VCaP (cell line): Measurements from ENCODE around the gene POLR2E.

Source experiments
- H3K27ac ChIP-seq: fragments of 450-650 bp; 2 replicates; pipeline ENCODE4 v1.5.1; 2017
- CTCF ChIP-seq: fragments of 450-650 bp; conservative IDR thresholded peaks from 2 replicates; pipeline ENCODE4 v1.5.1; 2017; ENCODE audit warnings: mild to moderate bottlenecking, moderate library complexity

Gene POLR2E

GRCh38 chr19:1110809-1111640, 15.8 kb upstream of the POLR2E start:
- TF ChIP-seq CTCF: no peak
- peak overlapping the region; percentile 79 for H3K27ac ChIP-seq

GRCh38 chr19:1109697-1110671, 14.8 kb upstream of the POLR2E start:
- H3K27ac ChIP-seq: no peak overlapping the region; the same call in 1 of the 2 replicates
- no peak for TF ChIP-seq CTCF

- no peak overlapping the region for H3K27ac ChIP-seq
- no peak for TF ChIP-seq CTCF
Measured at GRCh38 chr19:1109032-1109551, 13.9 kb upstream of the POLR2E start.

- TF ChIP-seq CTCF: no peak
- H3K27ac ChIP-seq: no peak overlapping the region
Measured at GRCh38 chr19:1108291-1109031, 13.3 kb upstream of the POLR2E start.

GRCh38 chr19:1107661-1108261, 12.6 kb upstream of the POLR2E start:
- 0 out of 2 replicates have a peak overlapping the region, but pooled peaks have one; percentile 27 for H3K27ac ChIP-seq
- no peak for TF ChIP-seq CTCF

GRCh38 chr19:1106841-1107660, 11.9 kb upstream of the POLR2E start:
- H3K27ac ChIP-seq: peak overlapping the region; percentile 27; the same call in 1 of the 2 replicates
- no peak for TF ChIP-seq CTCF
